ENCODE data around the gene CBY3.
"Not testable (repeated sequence)": the region's sequence is repeated elsewhere in the genome, so short reads cannot be mapped to it uniquely, and the experiment has no call there.

CBY3 gene

GRCh38 chr5:179680780-179681401, at the start of gene CBY3:
TSS of gene CBY3 (minus strand) at chr5:179681034. CDS start at chr5:179680918, 116 bp downstream.
- DNase-seq (ENCODE audit: low spot score in 2 of 2) = no peak

DNA sequence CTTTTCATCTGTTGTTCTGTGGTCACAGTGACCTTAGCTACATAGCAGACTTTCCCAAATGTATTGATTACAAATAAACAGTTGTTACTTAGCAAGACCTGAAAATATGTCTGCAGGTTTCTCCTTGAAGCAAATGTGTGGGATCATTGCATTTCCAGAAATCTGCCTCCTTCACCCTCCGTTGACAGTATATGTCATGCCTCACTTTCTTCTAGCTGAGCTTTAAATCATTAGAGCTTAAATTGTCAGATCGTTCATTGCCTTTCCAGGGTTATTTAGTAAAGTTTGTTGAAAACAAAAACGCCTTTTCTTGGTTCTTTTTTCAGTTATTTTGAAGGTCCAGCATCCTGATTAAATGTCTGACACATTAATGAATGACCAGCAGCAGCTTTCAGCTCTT, 49.5 kb upstream of the CBY3 start:
- ATAC-seq (ENCODE audit: low read depth) = no peak
- H3K36me3 Mint-ChIP-seq = peaks cover 18% of the 10 kb centered on the region
- no peaks in the 10 kb centered on the region for H3K9me3 Mint-ChIP-seq
- no peak for DNase-seq (ENCODE audit: low spot score in 2 of 2)
- peaks cover 17% of the 10 kb centered on the region for H3K4me1 Mint-ChIP-seq
- H3K27ac Mint-ChIP-seq = peak overlapping the region; percentile 43
- no peaks in the 10 kb centered on the region for H3K27me3 Mint-ChIP-seq
- H3K4me3 Mint-ChIP-seq = no peak overlapping the region

More at GRCh38 chr5:179680780-179681401, at the start of gene CBY3:
- Mint-ChIP-seq H3K4me1 (peaks cover 22% of the 10 kb centered on the region), H3K36me3 (no peaks in the 10 kb centered on the region), H3K27me3 (no peaks in the 10 kb centered on the region), H3K27ac (peak within 1 kb of the TSS; percentile 58), H3K4me3 (peak within 1 kb of the TSS; percentile 58), H3K9me3 (no peaks in the 10 kb centered on the region)
- no peak for ATAC-seq (ENCODE audit: low read depth)

DNA sequence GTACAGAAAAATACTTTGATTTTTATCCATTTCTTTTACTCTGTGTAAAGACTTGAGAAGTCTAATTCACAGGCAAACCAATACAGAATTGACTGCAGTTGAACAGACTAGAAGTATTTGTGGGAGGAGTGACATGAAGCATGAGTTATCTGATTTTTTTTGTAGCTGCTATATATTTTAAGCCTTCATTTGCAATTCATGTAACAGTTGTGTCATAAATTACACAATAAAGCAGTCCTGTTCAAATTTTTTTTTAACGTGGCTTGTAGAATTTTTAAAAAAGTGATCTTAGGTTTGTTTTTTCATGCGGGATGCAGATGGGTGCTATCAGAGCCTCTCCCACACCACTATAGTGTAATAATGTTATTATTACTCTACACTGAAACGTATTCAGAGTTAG, 48.9 kb upstream of the CBY3 start:
- H3K27me3 Mint-ChIP-seq = no peaks in the 10 kb centered on the region
- peaks cover 18% of the 10 kb centered on the region for H3K36me3 Mint-ChIP-seq
- DNase-seq (ENCODE audit: low spot score in 2 of 2) (no peak), ATAC-seq (ENCODE audit: low read depth) (no peak)
- H3K4me3 Mint-ChIP-seq = no peak overlapping the region
- no peaks in the 10 kb centered on the region for H3K9me3 Mint-ChIP-seq
- peak overlapping the region; percentile 43 for H3K27ac Mint-ChIP-seq
- peaks cover 17% of the 10 kb centered on the region for H3K4me1 Mint-ChIP-seq

GRCh38 chr5:179729303-179729702, 48.5 kb upstream of the CBY3 start:
- H3K36me3 Mint-ChIP-seq = peaks cover 20% of the 10 kb centered on the region
- H3K27ac Mint-ChIP-seq = no peak overlapping the region
- H3K9me3 Mint-ChIP-seq = no peaks in the 10 kb centered on the region
- no peaks in the 10 kb centered on the region for H3K27me3 Mint-ChIP-seq
- H3K4me1 Mint-ChIP-seq = peaks cover 13% of the 10 kb centered on the region
- ATAC-seq (ENCODE audit: low read depth) = no peak
- DNase-seq (ENCODE audit: low spot score in 2 of 2) = no peak
- no peak overlapping the region for H3K4me3 Mint-ChIP-seq

GRCh38 chr5:179727106-179727505, 46.3 kb upstream of the CBY3 start:
- DNase-seq (ENCODE audit: low spot score in 2 of 2) = no peak
- peaks cover 30% of the 10 kb centered on the region for H3K36me3 Mint-ChIP-seq
- H3K4me1 Mint-ChIP-seq = peaks cover 9% of the 10 kb centered on the region
- H3K27me3 Mint-ChIP-seq = no peaks in the 10 kb centered on the region
- no peak overlapping the region for H3K4me3 Mint-ChIP-seq
- H3K9me3 Mint-ChIP-seq = no peaks in the 10 kb centered on the region
- ATAC-seq (ENCODE audit: low read depth) = no peak
- peak overlapping the region; percentile 49 for H3K27ac Mint-ChIP-seq

GRCh38 chr5:179724163-179724562, 43.3 kb upstream of the CBY3 start:
- Mint-ChIP-seq H3K27ac (peak overlapping the region; percentile 24), H3K4me1 (peaks cover 4% of the 10 kb centered on the region), H3K4me3 (no peak overlapping the region), H3K27me3 (no peaks in the 10 kb centered on the region), H3K9me3 (no peaks in the 10 kb centered on the region), H3K36me3 (peaks cover 33% of the 10 kb centered on the region)
- ATAC-seq (ENCODE audit: low read depth) (no peak), DNase-seq (ENCODE audit: low spot score in 2 of 2) (no peak)

DNA sequence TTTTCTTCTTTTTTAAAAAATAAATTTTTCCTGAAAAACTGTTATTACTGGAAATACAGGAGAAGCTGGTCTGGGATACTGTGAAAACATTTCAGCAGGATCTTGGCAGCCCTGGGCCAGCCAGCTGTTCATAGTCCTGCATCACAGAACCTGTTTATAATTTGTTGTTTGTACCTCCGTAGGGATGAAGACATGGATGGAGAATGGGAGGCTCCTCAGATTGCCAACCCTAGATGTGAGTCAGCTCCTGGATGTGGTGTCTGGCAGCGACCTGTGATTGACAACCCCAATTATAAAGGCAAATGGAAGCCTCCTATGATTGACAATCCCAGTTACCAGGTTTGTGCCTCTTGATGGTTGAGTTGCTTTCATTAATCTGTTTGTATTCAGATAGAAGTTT, 39.4 kb upstream of the CBY3 start:
- no peak overlapping the region for H3K27ac Mint-ChIP-seq

DNA sequence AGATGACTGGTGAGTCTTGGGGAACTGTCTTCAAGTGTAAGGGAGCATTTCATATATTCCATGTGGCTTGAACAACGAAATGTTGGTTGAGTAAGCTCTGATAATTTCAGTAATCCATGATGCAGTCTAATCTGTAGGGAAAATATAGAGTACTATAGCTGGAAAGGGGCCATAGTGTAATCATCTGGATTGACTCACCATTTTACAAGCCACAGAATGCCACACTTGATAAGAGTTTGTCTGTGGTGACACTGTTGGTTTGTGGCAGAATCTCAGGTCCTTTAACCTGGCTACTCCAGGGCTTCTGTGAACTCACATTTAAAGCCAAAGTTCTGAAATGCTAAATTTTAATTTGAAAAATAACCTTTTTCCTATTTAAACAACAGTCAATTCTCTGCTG, 35.5 kb upstream of the CBY3 start:
- peaks cover 12% of the 10 kb centered on the region for H3K36me3 Mint-ChIP-seq
- ATAC-seq (ENCODE audit: low read depth) (no peak), DNase-seq (ENCODE audit: low spot score in 2 of 2) (no peak)
- H3K27ac Mint-ChIP-seq = no peak overlapping the region
- no peak overlapping the region for H3K4me3 Mint-ChIP-seq
- H3K9me3 Mint-ChIP-seq = no peaks in the 10 kb centered on the region
- no peaks in the 10 kb centered on the region for H3K4me1 Mint-ChIP-seq
- H3K27me3 Mint-ChIP-seq = no peaks in the 10 kb centered on the region

More for the DNA sequence above, 39.4 kb upstream of the CBY3 start:
- ATAC-seq (ENCODE audit: low read depth) (no peak), DNase-seq (ENCODE audit: low spot score in 2 of 2) (no peak)
- H3K36me3 Mint-ChIP-seq = peaks cover 26% of the 10 kb centered on the region
- no peak overlapping the region for H3K4me3 Mint-ChIP-seq
- no peaks in the 10 kb centered on the region for H3K4me1 Mint-ChIP-seq
- no peaks in the 10 kb centered on the region for H3K9me3 Mint-ChIP-seq
- H3K27me3 Mint-ChIP-seq = no peaks in the 10 kb centered on the region

DNA sequence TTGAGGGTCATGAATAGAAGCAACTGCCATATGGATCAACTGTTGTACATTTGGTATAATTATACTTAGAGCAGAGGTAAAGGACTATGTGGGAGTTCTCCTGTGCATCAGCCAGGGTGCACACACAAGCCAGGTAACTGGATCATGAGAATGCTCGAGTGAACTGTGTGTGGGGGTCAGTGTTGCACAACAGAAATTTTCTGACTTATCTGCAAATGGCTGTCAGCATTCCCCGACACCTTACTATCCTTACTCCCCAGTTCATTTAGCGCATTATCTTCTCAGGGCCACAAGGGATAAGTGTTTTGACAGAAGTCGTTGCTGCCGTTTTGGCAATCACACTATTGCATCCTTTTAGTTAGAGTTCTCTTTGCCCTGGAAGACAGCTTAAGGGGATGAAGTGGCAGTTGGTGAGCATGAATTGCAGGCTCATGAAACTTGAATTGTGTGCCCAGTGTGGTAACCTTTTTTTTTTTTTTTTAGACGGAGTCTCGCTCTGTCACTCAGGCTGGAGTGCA, 19.6 kb upstream of the CBY3 start:
- no peaks in the 10 kb centered on the region for H3K9me3 Mint-ChIP-seq
- DNase-seq (ENCODE audit: low spot score in 2 of 2) (no peak), ATAC-seq (ENCODE audit: low read depth) (no peak)
- H3K36me3 Mint-ChIP-seq = peaks cover 9% of the 10 kb centered on the region
- peak overlapping the region; percentile 98 for H3K27ac Mint-ChIP-seq
- H3K4me3 Mint-ChIP-seq = peak overlapping the region; percentile 29
- H3K27me3 Mint-ChIP-seq = no peaks in the 10 kb centered on the region
- peaks cover 34% of the 10 kb centered on the region for H3K4me1 Mint-ChIP-seq

GRCh38 chr5:179699616-179700237, 18.9 kb upstream of the CBY3 start:
- Mint-ChIP-seq H3K4me1 (peaks cover 33% of the 10 kb centered on the region), H3K4me3 (peak overlapping the region; percentile 96), H3K27me3 (no peaks in the 10 kb centered on the region), H3K9me3 (no peaks in the 10 kb centered on the region), H3K36me3 (peaks cover 9% of the 10 kb centered on the region), H3K27ac (peak overlapping the region; percentile 98)
- no peak for ATAC-seq (ENCODE audit: low read depth)
- peak; percentile 14 to 32 for DNase-seq (ENCODE audit: low spot score in 2 of 2)

DNA sequence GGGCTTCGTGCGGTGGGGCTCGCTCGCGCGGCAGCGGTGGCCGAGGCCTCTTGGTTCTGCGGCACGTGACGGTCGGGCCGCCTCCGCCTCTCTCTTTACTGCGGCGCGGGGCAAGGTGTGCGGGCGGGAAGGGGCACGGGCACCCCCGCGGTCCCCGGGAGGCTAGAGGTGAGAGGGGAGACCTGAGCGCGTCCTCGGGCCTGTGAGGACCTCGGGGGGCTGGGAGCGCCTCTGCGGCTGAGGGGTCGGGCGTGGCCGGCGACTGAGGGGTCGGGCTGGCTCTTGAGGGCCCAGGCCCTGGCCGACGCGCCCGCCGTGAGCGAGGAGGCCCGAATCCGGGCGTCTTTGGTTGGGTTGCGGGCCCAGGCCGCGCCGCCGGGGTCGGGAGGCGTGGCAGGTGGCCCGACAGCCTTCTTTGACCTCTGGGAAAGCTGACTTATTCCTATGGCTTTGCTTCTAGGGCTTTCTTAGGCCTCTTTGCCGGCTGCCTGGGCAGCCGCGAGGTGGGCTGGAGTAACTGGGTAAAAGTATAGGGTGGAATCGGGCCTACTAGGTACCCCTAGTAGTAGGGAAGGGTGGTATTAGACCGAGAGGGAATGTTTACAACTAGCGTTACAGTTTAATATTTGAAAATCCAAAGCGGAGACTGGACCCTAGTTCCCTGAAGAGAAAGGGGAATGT, 18.2 kb upstream of the CBY3 start, which contains the start of gene CANX:
TSS of gene CANX (plus strand) at position 33 of the 681 bp plus-strand sequence. CDS start 6,715 bp downstream, outside the sequence.
- DNase-seq (ENCODE audit: low spot score in 2 of 2) (no peak), ATAC-seq (ENCODE audit: low read depth) (peak; percentile 2)
- Mint-ChIP-seq H3K9me3 (no peaks in the 10 kb centered on the region), H3K4me1 (peaks cover 33% of the 10 kb centered on the region), H3K27ac (peak within 1 kb of the TSS; percentile 98), H3K36me3 (peaks cover 12% of the 10 kb centered on the region), H3K4me3 (peak within 1 kb of the TSS; percentile 96), H3K27me3 (no peaks in the 10 kb centered on the region)

DNA sequence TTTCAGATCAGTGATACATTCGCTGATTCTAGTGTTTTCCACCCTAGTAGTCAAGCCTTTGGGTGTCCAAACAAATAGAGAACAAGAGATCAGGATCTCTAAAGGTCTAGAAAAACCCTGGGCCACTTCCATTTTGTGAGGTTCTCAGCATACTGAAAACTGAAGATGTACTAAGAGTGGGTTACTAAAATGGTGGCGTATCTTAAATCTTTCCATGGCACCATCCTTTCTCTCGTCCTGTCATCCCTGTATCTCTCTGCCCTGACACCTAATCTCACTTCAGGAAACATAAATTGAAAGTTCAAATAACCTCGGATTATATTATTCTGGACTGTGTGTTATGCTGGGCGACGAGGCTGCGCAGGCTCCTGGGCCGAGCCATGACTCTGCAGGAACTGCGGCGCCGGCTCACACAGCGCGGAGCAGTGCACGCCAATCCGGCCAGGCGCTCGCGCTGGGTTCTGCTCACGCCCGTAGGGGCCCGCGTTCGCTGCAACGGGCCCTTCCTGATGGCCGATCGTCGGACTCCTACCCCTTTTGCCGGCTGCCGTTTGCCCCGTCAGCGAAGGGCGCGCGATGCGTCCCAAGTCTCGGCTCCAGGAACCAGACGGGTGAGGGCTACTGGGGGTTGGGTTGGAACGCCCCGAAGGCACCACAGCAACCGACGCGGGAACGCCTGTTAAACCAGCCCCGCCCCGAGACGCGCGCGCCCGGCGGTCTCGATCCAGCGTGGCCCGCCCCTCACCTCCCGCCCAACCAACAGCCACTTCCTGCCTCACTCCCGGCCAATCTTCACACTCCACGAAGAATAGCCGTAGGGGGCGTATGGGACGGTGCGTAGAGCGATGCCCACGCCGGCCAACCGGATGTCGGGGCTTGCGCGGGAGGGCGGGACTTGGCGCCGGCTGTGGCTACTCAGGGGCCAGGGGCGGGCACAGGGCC, 17.4 kb upstream of the CBY3 start:
- H3K4me3 Mint-ChIP-seq = peak overlapping the region; percentile 96
- peak; percentile 94 to 98 for DNase-seq (ENCODE audit: low spot score in 2 of 2)
- H3K27ac Mint-ChIP-seq = peak overlapping the region; percentile 98
- no peaks in the 10 kb centered on the region for H3K27me3 Mint-ChIP-seq
- peaks cover 9% of the 10 kb centered on the region for H3K36me3 Mint-ChIP-seq
- H3K4me1 Mint-ChIP-seq = peaks cover 27% of the 10 kb centered on the region
- no peaks in the 10 kb centered on the region for H3K9me3 Mint-ChIP-seq
- ATAC-seq (ENCODE audit: low read depth) = peak; percentile 84

- not testable (repeated sequence) for H3K9me3 Mint-ChIP-seq; H3K27me3 Mint-ChIP-seq; DNase-seq (ENCODE audit: low spot score in 2 of 2); ATAC-seq (ENCODE audit: low read depth); H3K36me3 Mint-ChIP-seq
- Mint-ChIP-seq H3K27ac (peak overlapping the region; percentile 98), H3K4me3 (peak overlapping the region; percentile 32), H3K4me1 (peaks cover 27% of the 10 kb centered on the region)
These were observed 16.7 kb upstream of the CBY3 start for GRCh38 chr5:179697543-179697942.
